ENCODE data around the gene ZNF546.

The ZNF546 gene

DNA sequence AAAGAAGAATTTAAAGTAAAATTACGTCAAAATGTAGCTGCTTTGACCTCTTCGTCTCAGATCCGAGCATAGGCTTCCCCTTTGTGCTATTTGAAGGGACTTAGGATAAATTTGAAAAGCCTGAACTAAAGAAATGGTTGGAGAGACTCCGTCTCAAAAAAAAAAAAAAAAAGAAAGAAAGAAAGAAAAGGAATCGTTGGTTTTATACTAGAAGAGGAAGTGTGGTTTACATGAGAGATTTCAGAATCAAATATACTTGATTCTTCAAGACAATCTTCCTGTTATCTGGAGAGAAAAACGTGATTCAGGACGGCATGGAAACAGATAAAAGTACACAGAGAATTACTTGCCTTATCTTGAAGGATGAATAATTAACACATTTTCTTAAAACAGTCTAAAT lies 59.6 kb downstream of the ZNF546 start:
- DNase-seq, result no peak

DNA sequence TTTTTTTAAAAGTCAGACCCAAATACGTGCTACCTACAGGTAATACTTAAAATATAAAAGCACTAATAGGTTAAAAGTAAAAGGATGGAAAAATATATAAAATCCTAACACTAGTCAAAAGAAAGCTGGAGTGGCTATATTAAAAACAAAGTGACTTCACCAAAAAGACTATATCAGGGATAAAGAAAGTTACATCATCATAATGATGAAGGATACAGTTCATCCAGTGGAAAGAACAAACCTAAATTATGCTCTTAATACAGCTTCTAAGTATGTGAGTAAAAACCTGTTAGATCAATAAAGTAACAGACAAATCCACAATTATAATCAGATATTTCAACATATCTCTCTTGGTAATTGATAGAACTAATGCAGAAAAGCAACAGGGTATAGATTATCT lies 60.3 kb downstream of the ZNF546 start:
- no peak for DNase-seq

DNA sequence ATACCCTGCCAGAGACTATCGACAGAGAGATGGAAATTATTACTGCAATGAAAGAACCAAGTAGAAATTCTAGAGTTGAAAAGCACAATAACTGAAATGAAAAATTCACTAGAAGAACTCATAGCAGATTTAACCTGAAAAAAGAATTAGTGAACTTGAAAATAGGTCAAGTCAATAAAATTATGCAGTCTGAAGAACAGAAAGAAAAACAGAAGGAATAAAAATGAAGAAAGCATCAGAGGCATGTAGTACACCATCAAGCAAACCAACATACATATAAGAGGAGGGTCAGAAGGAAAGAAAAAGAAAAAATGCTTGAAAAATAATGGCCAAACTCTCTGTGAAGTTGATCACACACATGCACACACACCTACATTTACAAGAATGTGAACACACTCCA lies 62.8 kb downstream of the ZNF546 start:
- no peak for DNase-seq

DNA sequence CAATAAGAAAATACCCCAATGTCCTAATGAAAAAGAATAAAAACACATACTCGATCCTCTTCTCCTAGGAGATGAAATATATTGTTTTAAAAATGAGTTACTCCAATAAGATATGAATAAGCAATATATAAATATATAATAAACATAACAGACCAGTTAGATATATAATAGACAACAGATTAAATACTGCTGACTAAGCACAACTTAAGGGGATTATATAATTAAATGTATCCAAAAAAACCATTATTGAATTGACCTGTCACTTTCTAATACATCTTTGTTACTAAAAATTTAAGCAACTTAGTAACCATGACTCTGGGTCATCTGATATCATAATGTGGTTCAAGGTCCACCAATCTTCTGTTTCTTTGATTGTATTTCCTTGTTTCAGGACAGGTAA lies 73.2 kb downstream of the ZNF546 start:
- no peak for DNase-seq
